ENCODE data around the gene CRY2.
A peak's percentile ranks its signal among the peaks of the same experiment; 100 is the strongest.
"Not testable (repeated sequence)": the region's sequence is repeated elsewhere in the genome, so short reads cannot be mapped to it uniquely, and the experiment has no call there.

Gene CRY2

DNA sequence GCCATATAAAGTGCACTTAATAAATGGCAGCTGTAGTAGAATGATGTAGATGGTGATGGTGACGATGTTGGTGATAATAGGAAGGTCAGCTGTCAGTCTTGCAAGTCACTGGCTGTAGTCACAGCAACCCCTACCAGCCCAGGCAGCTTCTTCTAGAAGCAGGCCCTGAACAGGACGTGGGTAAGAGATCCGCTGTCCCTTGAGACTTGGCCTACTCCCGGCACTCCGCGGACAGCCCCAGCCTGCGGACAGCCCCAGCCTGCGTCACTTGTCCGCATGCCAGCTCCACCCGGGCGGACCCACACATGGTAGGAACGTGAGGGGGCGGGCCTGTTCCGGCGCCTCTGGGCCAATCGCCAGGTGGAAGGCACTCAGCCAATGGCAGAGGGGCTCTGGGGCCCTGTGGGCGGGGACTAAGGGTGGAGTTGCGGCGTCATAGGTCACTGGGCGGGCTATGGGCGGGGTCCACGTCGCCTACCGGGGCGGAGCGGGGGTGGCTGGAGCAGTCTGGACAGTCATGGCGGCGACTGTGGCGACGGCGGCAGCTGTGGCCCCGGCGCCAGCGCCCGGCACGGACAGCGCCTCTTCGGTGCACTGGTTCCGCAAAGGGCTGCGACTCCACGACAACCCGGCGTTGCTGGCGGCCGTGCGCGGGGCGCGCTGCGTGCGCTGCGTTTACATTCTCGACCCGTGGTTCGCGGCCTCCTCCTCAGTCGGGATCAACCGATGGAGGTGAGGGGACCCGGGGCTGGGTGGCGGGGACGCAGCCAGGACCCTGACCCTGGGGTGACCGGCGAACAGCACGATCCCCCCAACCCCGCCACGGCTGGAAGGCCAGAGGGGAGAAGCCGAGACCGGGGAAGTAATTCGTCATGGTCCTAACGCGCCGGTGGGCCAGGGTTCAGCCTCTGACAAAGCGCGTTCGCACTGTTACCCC is at the start of gene CRY2:
Gene CRY2, plus strand, starts transcription at position 502 of the 937 bp plus-strand sequence. Its CDS starts 16 bp downstream, at position 518.
- DNase-seq (ENCODE audit: low spot score): peak; percentile 97

DNA sequence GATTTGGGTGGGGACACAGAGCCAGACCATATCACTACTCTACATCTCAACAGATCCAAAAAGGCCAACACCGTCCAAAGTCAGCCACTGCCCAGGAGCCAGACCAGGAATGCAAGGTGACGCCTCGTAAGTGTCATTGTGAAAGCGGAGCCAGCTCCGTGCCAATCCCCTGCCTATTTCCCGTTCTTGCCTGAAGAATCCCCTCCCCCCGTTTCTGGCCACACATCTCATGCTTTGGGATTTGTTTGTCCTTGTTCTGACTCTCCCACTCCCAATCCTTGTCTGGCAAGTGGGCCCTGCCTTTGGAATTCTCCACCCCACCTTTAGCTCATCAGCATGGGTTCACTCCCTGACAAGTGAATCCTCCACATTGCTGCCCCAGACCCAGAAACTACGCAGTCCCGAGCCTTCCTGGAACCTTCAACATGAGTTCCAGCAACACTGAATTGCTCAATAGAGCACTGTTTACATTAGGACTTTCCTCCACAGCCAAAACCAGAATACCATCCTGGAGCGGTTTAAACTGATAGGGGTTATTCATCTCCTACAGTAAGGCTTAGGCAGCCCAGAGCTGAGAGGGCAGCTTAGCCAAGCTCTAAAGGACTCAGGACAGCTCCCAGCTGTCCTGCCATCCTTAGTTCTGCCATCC is 48.4 kb upstream of the CRY2 start:
- DNase-seq (ENCODE audit: low spot score): peak; percentile 60

DNA sequence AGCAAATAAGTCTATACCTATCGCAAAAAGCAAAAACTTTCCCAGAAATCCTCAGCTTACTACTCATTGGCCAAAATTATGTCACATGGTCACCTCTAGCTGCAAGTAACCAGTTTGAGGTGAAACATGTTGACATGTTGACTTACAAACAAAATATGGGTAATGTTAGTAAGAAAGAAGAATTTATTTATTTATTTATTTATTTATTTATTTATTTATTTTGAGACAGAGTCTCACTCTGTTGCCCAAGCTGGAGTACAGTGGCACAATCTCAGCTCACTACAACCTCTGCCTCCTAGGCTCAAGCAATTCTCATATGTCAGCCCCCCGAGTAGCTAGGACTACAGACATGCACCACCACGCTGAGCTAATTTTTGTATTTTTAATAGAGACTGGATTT is 47.7 kb upstream of the CRY2 start:
- no peak for DNase-seq (ENCODE audit: low spot score)

DNA sequence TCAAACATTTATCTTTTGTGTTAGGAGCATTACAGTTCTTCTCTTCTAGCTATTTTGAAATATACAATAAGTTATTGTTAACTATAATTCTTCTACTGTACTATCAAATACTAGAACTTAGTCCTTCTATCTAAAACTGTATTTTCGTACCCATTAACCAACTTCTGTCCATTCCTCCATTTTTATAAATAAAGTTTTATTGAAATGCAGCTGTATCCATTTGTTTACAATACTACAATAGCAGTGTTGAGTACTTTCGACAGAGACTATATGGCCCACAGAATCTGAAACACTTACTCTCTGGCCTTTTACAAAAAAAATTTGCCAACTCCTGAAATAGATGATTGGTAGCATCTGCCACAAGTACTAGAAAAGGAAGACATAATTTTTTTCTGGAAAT is 47.0 kb upstream of the CRY2 start:
- DNase-seq (ENCODE audit: low spot score): no peak

DNA sequence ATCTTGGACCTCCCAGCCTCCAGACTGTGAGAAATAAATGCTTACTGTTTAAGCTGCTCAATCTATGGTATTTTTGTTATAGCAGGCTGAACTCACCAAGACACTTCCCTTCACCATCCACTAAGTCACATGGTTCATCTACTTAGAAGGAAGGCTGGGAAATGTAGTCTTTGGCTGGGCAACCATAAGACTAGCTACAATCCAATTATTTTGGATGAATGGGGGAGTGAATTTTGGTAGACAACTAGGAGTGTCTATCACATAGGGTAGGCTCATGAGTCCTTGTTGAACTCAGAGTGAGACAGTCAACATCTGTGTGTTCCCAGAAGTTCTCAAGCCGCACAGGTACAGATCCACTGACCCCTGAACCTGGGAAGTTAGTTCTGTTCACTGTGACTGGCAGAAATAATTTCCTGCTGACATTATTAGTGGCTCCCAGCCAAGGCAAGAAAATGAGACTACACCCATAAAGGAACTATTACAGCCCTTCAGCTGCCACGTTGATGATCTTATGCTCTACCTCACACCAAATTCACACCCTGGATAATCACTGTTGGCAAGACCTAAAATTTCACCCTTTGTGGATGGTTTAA is 45.5 kb upstream of the CRY2 start:
- DNase-seq (ENCODE audit: low spot score): no peak

DNA sequence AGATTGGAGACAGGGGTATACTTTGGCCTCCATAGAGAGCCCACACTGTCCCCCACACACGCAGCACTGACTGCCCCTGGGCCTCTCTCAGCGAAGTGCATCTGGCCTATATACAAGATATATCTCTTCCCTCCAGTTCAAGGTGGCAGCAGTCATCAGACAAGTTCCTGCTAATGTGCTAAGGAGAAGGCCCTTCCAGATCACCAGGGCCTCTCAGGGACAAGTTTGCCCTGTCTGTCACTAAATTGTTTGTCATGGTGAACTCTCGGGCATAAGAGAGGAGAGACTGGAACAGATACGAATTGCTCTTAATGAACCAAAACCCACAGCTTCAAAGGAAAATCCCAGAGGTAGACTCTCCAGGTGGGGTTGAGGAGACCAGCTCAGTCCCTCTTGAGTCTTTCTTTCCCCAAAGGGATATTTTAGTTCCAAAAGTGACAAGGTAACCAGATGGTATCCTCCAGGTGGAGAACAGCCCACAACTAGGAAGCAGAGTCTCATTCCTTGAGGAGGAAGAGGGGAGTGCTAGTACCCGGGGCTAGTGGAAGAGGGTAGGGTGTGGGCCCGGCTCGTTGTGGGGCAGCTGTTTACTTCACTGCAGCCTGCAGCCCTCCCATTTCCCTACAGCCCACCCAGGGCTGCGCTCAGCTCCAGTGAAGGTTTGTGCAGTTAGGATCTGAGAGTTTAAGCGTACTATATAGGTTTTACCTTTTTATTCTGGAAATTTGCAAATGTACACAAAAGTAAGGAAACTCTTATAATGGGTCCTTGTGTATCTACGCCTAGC is 44.6 kb upstream of the CRY2 start:
- no peak for DNase-seq (ENCODE audit: low spot score)

DNA sequence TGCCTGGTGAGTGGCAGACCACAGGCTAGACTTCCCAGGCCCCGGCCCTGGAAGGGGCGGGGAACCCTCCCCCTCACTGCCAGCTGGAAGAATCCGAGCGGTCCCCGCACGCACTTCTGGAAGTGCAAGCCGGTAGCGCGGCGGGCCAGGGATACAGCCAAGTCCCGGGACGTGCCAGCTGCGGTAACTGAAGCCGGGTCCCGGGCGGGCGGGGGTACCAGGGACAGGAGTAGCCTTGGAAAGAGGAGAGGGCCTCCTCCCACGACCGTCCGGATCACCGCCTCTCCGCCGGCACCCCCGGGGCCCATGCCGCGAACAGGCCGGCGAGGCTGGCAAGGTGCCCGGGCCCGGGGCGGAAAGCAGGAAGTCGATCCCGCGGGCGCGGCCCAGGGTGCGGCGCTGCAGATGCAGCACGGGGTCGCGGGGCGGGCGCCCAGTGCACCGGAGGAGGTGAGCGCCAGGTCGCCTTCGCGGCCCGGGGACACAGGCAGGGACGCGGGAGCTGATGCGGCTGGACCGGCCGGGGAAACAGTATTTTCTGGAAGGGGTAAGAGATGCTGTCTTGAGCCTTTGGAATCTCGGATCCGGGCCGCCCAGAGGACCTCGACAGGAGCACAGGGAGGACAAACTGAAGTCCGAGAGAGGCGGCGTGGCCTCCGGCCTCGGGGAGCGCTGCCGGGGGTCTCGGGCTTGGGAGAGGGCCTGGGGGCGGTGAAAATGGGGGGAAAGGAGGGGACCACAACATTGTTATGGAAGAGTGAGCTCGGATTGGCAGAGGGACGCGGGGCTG is 43.1 kb upstream of the CRY2 start:
- peak; percentile 71 for DNase-seq (ENCODE audit: low spot score)

DNA sequence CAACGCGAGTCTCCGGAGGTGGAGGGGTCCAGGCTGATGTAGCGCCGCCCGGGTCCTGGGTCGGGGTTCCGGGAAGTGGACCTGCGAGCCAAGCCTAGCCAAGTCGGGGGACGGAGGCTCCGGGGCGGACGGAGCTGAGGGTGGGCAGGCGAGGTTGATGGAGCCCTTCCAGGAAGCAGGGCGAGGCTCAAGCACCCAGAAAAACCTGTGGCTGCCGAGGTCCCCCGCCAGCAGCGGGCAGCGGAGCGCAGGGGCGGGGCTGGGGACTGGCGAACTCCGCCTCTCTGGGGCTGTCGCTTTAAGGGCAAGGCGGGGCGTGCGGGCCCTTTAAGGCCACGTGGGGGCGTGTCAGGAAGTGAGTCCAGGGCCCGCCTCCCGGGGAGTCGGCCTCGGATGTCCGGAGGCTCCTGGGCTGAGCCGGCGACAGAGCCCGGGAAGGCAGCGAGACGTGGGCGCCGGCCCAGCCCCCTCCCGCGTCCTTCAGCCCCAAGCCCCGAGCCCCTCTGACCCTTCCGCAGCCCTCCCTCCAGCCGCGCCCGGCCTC is 42.4 kb upstream of the CRY2 start, which contains the start of gene SLC35C1:
Gene SLC35C1, plus strand, starts transcription at position 389 of the 544 bp plus-strand sequence. CDS start 653 bp downstream, outside the sequence.
- DNase-seq (ENCODE audit: low spot score): peak; percentile 98

DNA sequence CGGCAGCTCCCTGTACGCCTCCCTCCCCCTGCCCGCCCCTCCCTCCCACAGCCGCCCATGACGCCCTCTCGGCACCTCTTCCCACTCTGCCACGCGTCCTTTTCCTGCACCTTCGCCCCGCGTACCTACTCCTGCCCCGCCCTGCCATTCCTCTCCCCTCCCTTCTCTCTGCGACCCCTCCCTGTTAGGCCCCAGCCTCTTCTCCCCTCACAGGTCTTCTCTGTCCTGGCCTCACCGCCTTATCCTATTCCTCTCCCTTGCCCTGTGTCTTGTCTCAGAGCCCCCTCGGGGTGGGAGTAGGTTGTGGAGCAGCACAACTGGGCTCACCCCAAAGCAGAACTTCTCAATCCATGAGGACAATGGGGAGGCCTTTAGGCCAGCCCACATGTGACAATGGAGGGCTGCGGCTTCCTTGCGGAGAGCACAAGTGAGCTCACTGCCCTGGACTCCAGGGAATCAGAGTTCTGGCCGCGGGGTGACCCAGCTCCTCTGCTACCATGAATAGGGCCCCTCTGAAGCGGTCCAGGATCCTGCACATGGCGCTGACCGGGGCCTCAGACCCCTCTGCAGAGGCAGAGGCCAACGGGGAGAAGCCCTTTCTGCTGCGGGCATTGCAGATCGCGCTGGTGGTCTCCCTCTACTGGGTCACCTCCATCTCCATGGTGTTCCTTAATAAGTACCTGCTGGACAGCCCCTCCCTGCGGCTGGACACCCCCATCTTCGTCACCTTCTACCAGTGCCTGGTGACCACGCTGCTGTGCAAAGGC is 41.8 kb upstream of the CRY2 start:
- peak; percentile 83 for DNase-seq (ENCODE audit: low spot score)

DNA sequence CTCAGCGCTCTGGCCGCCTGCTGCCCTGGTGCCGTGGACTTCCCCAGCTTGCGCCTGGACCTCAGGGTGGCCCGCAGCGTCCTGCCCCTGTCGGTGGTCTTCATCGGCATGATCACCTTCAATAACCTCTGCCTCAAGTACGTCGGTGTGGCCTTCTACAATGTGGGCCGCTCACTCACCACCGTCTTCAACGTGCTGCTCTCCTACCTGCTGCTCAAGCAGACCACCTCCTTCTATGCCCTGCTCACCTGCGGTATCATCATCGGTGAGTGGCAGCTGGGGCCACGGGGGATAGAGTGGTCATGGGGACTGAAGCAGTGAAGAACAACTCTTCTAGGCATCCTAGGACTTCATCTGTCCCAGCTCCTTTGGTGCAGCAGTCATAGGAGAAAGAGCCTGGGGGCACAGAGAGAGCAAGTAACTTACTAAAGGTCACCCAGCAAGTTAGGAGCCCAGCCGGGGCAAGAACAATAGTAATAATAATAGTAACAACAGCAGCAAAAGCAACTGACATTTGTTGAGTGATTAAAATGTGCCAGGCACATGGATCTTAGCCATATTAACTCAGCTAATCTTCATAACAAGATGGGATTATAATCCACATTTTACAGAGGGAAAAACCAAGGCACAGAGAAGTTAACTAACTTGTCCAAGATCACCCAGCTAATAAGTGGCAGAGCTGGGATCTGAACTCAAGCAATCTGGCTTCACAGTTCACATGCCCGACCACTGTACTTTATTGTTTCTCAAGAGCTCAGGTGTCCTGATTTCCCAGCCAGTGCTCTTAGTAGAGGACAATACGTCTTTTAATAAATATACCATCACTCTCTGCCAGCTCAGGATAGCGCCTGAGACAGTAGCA is 41.0 kb upstream of the CRY2 start:
- DNase-seq (ENCODE audit: low spot score): no peak

DNA sequence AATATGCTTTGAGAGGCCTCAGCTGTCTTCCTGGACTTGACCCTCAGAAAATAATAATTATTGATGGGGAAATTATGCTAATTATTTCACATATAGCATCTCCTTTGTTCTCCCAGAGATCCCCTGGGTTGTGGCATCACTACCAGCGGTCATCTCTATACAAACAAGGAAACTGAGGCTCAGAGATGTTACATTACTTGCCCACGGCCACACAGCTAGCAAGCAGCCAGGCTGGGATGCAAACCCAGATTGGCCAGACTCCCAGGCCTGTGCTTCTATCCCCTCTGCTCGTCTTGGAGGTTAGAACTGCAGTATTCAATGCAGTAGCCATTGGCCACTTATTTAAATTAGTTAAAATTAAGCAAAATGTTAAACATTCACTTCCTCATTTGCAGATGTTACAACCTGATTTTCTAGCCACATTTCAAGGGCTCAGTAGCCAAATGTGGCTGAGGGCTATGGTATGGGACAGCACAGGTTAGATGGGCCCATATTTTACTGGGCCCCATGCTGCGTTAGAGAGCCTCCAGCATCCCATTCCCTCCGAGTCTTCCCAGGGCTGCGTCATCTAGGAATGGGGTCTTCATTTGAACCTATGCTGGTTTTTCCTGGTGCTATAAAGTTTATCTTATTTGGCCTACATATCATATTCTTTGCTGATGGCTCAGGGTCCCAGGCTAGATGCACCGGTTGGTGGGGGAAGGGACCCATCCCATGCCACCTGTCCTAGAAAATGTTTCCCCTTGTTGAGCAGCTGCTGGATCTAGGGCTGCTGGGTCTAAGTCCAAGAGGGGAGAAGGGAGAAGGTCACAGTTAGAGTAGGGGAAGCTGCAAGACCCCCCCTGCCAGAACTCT is 40.1 kb upstream of the CRY2 start:
- DNase-seq (ENCODE audit: low spot score): no peak

DNA sequence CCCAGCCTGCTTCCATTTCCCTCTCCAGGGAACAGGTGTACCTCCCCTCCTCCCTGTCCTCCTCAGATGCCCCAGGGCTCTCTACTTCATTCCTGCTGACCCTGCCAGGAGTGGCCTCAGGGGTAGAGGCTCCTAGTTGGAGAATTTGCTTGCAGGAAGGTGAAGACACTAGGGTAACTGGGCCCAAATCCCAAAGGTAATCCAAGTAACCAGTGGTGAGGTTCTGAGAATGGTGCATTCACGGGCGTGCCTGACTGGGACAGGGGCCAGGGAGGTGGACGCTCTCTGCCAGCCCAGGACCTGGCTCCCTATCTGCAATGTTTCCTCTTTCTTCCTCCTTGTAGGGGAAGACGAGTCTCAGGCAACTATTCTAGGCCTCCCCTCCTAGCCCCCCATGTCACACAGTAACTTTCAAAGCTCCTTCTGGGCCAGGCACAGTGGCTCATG is 39.5 kb upstream of the CRY2 start:
- DNase-seq (ENCODE audit: low spot score): no peak

DNA sequence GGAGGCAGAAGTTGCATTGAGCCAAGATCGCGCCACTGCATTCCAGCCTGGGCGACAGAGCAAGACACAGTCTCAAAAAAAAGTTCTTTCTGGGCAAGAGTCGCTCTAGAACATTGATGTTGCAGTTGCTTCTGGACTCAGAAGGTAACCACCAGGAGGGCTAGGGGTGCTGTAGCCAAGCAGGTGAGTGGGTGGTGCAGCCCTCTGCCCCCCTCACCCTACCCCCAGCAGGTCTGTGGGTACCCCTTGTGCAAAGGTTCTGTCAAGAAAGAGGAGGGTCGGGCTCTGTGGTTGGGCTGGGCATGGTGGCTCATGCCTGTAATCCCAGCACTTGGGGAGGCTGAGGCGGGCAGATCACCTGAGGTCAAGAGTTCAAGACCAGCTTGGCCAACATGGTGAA is 38.8 kb upstream of the CRY2 start:
- DNase-seq (ENCODE audit: low spot score): not testable (repeated sequence)

DNA sequence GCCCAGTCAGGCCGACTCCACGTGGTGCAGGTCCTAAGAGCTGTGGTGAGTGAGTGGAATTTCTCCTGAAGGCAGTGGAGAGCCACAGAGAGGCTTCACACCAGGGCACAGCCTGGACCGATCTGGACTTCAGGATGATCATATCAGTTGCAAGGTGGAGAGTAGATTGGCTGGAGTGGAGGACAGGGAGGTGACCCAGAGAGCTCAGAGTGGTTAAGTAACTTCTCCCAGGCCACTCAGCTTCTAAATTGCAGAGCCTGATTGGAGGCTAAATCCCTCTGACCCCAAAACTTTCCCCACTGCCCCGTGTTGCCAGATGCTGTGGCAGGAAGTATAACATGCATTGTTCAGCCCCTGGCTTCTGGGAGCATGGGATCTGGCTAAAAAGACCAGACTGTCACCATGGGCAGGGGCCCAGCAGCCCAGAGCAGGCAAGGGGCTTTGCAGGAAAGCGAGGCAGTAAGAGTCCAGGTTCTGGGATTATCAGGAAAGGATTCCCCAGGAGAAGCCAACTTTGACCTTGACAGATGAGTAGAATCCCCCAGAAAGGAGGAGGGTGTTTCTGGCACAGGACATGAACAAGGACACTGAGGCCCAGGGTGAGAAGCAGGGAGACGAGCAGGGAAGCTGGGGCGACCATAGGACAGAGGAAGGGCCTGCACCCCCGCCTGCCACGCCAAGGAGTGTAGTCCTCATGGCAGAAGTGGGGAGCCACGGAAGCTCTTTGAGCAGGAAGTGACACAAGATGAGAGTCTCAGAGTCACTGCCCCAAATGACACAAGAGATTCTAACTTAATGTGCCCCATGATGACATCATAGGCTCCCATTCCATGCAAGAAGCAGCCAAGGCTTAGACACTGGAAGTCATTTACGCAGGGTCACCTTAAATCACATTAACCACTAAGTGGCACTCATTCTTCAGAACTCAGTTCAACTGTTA is 37.5 kb upstream of the CRY2 start:
- no peak for DNase-seq (ENCODE audit: low spot score)

DNA sequence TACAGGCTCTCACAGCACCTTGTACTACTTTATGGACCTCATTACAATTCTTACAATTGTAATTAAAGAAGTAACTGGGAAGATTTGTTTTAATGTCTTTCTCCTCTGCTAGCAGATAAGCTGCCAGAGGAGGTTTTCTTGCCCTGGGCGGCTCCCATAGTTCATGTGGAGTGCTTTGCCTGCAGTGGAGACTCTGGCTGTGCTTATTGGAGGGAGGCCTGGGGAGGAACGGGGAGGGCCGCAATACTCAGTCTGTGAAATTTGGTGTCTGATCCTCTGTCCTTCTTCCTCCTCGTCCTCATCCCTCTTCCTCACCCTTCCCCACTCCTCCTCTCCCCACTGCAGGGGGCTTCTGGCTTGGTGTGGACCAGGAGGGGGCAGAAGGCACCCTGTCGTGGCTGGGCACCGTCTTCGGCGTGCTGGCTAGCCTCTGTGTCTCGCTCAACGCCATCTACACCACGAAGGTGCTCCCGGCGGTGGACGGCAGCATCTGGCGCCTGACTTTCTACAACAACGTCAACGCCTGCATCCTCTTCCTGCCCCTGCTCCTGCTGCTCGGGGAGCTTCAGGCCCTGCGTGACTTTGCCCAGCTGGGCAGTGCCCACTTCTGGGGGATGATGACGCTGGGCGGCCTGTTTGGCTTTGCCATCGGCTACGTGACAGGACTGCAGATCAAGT is 36.7 kb upstream of the CRY2 start:
- DNase-seq (ENCODE audit: low spot score): no peak

DNA sequence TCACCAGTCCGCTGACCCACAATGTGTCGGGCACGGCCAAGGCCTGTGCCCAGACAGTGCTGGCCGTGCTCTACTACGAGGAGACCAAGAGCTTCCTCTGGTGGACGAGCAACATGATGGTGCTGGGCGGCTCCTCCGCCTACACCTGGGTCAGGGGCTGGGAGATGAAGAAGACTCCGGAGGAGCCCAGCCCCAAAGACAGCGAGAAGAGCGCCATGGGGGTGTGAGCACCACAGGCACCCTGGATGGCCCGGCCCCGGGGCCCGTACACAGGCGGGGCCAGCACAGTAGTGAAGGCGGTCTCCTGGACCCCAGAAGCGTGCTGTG is 36.2 kb upstream of the CRY2 start:
- no peak for DNase-seq (ENCODE audit: low spot score)
